Natural killer cell (primary cell): Measurements from ENCODE around the gene TVP23C. TPM values are rescaled to one million over a fixed set of nuclear protein-coding genes. Genes with fewer than 3 reads are reported as not detected.

ENCODE experiments used
- ATAC-seq, 3 donors: fragments of 150-1000 bp in 2 of 3; fragments of 200-7000 bp in 1 of 3; cut with Tn5 transposase; 1 replicate in 1 of 3; 2 replicates in 2 of 3; pipeline ENCODE4 v1.10.0; 2021; ENCODE audit warnings: mild to moderate bottlenecking in 2 of 3, moderate library complexity in 2 of 3
- DNase-seq, 2 donors: peaks; one replicate each; pipeline versions ENCODE4 v3.0.0 to v3.0.0-alpha.2; 2013 to 2021; ENCODE audit warnings: mixed read lengths in 1 of 2
- H3K27ac ChIP-seq: one replicate; pipeline ENCODE4 v1.5.1; 2013; ENCODE audit warnings: mild to moderate bottlenecking, low read length
- H3K27me3 ChIP-seq: one replicate; pipeline ENCODE4 v1.6.1; 2013; ENCODE audit warnings: low read length; ENCODE audit not compliant: control insufficient read depth, insufficient read depth
- H3K36me3 ChIP-seq: one replicate; pipeline ENCODE4 v1.6.1; 2013; ENCODE audit warnings: low read length; ENCODE audit not compliant: control insufficient read depth, insufficient read depth
- H3K4me1 ChIP-seq: one replicate; pipeline ENCODE4 v1.6.1; 2013; ENCODE audit warnings: low read length; ENCODE audit not compliant: control insufficient read depth, insufficient read depth
- H3K4me3 ChIP-seq: one replicate; pipeline ENCODE4 v1.5.1; 2013; ENCODE audit warnings: low read length
- H3K9me3 ChIP-seq: one replicate; pipeline ENCODE4 v1.6.1; 2013; ENCODE audit warnings: low read length; ENCODE audit not compliant: control insufficient read depth, insufficient read depth
- H3K27ac Mint-ChIP-seq, 2 donors: one replicate each; pipeline ENCODE4 v1.8.0; 2022; ENCODE audit warnings: mild to moderate bottlenecking in 2 of 2, mixed read lengths in 2 of 2, moderate library complexity in 1 of 2
- H3K27me3 Mint-ChIP-seq, 2 donors: one replicate each; pipeline ENCODE4 v1.8.0; 2022; ENCODE audit warnings: low read depth in 2 of 2, mixed read lengths in 2 of 2
- H3K36me3 Mint-ChIP-seq: one replicate; pipeline ENCODE4 v1.8.0; 2022; ENCODE audit warnings: mixed read lengths
- H3K4me1 Mint-ChIP-seq, 2 donors: one replicate each; pipeline ENCODE4 v1.8.0; 2022; ENCODE audit warnings: mixed read lengths in 2 of 2
- H3K4me3 Mint-ChIP-seq: one replicate; pipeline ENCODE4 v1.8.0; 2022; ENCODE audit warnings: mild to moderate bottlenecking, moderate library complexity, mixed read lengths
- H3K9me3 Mint-ChIP-seq, 2 donors: one replicate each; pipeline ENCODE4 v1.8.0; 2022; ENCODE audit warnings: mixed read lengths in 2 of 2
- WGBS: methylation state at CpG from one replicate; pipeline ENCODE4 v1.1.7; 2013; ENCODE audit warnings: missing lambda C conversion rate; ENCODE audit not compliant: insufficient coverage; 5-methylcytosine and 5-hydroxymethylcytosine counted together
- intact Hi-C: fragments of 100-400 bp; cut with micrococcal nuclease; formaldehyde crosslinking; loops from one replicate; pipeline ENCODE4 v1.14.2; 2022
- total RNA-seq, 4 donors: library from RNA; stranded (reverse); fragments of 120-200 nt in 1 of 4; gene quantifications; one replicate each; pipeline versions ENCODE4 v1.2.3 to v1.2.4, GENCODE V29; 2013 to 2022
- TF ChIP-seq, protein P1 (sequence below): fragments of 200-600 bp; IDR thresholded peaks from one replicate; pipeline ENCODE4 v1.8.0; 2022; ENCODE audit warnings: antibody characterized with exemption

Gene TVP23C
- total RNA-seq, 3 donors from 2014 or later (not counting 1 experiment from before 2014, with no cell fraction given): 28.2 to 45.4 (median 40.4) TPM

DNA sequence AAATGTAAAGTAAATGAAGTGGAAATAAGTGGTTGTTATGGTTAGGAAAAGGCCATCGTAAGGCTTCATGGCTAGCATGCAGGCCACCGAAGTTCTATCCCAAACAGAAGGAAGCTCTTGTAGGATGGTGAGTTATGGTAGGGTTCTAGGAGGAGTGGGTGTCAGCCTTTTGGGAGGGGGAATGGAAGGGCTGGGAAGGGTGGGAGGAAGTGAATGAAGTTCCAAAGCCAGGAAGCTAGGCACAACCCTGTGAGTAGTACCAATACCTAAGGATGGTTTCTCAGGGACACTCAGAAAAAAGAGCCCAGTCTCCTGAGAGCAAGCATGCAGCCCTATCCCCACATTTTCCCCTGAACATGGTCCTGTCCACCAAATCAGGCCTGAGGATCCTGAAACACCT is 59.6 kb downstream of the TVP23C start:
- intact Hi-C loops: loop anchor here (10.0 kb wide), 1 partner anchor 249 kb away; no protein-coding TSS in a partner anchor
- Mint-ChIP-seq H3K4me1 (peaks cover 7 to 13% of the 10 kb centered on the region in 2 donors), H3K27ac (no peak overlapping the region), H3K9me3 (no peaks in the 10 kb centered on the region), H3K36me3 (no peaks in the 10 kb centered on the region), H3K27me3 (no peaks in the 10 kb centered on the region), H3K4me3 (no peak overlapping the region)
- peaks cover 2% of the 10 kb centered on the region for H3K36me3 ChIP-seq
- H3K4me1 ChIP-seq: peaks cover 6% of the 10 kb centered on the region
- no peak for DNase-seq
- no peak overlapping the region for H3K4me3 ChIP-seq
- no peak overlapping the region for H3K27ac ChIP-seq
- H3K9me3 ChIP-seq: no peaks in the 10 kb centered on the region
- H3K27me3 ChIP-seq: no peaks in the 10 kb centered on the region
- 88% methylated on average over 2 of the region's 2 CpGs for WGBS
- TF ChIP-seq, protein P1, sequence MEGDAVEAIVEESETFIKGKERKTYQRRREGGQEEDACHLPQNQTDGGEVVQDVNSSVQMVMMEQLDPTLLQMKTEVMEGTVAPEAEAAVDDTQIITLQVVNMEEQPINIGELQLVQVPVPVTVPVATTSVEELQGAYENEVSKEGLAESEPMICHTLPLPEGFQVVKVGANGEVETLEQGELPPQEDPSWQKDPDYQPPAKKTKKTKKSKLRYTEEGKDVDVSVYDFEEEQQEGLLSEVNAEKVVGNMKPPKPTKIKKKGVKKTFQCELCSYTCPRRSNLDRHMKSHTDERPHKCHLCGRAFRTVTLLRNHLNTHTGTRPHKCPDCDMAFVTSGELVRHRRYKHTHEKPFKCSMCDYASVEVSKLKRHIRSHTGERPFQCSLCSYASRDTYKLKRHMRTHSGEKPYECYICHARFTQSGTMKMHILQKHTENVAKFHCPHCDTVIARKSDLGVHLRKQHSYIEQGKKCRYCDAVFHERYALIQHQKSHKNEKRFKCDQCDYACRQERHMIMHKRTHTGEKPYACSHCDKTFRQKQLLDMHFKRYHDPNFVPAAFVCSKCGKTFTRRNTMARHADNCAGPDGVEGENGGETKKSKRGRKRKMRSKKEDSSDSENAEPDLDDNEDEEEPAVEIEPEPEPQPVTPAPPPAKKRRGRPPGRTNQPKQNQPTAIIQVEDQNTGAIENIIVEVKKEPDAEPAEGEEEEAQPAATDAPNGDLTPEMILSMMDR: no peak
- ATAC-seq: no peak

DNA sequence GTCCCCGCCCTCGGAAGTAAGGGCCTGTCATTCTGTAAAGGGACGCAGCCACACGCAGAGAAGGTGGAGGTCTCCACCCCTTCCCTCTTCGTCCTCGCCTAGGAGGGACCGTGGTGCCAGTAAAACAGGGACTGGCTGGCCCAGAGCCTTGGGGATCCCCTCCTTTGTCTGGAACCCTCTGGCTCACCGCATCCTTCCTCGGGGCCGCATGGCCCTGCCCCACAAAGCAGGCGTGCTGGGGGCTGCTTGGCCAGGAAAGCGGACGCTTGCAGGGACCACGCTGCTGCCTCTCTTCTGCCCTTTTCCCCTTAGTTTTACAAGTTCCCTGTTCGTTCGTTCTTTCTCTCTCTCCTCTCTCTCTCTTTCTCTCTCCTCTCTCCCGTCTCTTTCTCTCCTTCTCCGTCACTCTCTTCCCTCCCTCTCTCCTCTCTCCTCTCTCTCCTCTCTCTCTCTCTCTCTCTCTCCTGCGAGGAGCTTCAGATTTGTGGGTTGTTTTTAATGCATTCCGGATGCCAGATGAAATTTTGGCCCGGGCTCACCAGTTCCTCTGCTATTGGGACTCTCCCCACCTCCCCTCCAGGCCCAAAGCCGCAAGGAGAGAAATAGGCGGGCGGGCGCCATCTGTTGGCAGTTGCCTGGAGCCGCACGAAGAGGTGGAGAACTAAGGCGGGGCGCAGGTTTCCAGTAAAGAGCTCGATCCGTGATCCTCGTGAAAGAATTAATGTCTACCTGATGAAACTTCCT is 60.7 kb downstream of the TVP23C start:
- H3K36me3 ChIP-seq: peaks cover 2% of the 10 kb centered on the region
- no peaks in the 10 kb centered on the region for H3K36me3 Mint-ChIP-seq
- H3K27me3 ChIP-seq: no peaks in the 10 kb centered on the region
- ATAC-seq (peak; percentile 73 to 92 (median 75)), DNase-seq (peak; percentile 46 to 71)
- peaks cover 6% of the 10 kb centered on the region for H3K4me1 ChIP-seq
- H3K9me3 Mint-ChIP-seq: no peaks in the 10 kb centered on the region
- H3K27ac ChIP-seq: no peak overlapping the region
- H3K4me1 Mint-ChIP-seq: peaks cover 7 to 13% of the 10 kb centered on the region in 2 donors
- peak overlapping the region in 1 of 2 donors; percentile 41 for H3K27ac Mint-ChIP-seq
- H3K4me3 Mint-ChIP-seq: peak overlapping the region; percentile 71
- TF ChIP-seq, protein P1: peak; percentile 68
- no peak overlapping the region for H3K4me3 ChIP-seq
- H3K9me3 ChIP-seq: no peaks in the 10 kb centered on the region
- no peaks in the 10 kb centered on the region for H3K27me3 Mint-ChIP-seq
- 39% methylated on average over 32 of the region's 32 CpGs for WGBS
- intact Hi-C loops: loop anchor here (10.0 kb wide), 1 partner anchor 248 kb away; no protein-coding TSS in a partner anchor

DNA sequence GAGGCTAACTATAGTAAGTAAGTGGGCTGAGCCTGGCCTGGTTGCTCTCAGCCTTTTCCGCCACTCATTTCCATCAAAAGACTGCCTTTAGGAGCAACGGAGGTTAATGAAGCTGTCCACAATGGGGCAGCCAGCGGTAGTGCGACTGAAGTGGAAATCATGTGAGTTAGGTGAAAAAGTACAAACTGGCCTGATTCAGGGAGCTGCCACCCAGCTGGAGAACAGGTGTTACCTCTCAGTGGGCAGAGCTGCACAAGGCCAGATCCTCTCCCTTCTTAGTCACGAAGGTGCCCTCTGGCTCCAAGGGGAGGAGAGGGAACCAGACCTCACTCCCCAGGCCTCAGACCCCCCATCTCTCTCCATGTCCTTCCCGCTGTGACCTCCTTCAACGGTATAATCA is 61.5 kb downstream of the TVP23C start:
- Histone ChIP-seq H3K4me3 (no peak overlapping the region), H3K4me1 (peaks cover 6% of the 10 kb centered on the region), H3K36me3 (peaks cover 2% of the 10 kb centered on the region), H3K27ac (no peak overlapping the region), H3K27me3 (no peaks in the 10 kb centered on the region), H3K9me3 (no peaks in the 10 kb centered on the region)
- H3K4me3 Mint-ChIP-seq: no peak overlapping the region
- H3K36me3 Mint-ChIP-seq: no peaks in the 10 kb centered on the region
- TF ChIP-seq, protein P1: no peak
- H3K27ac Mint-ChIP-seq: no peak overlapping the region
- peaks cover 7 to 13% of the 10 kb centered on the region in 2 donors for H3K4me1 Mint-ChIP-seq
- H3K9me3 Mint-ChIP-seq: no peaks in the 10 kb centered on the region
- ATAC-seq (no peak), DNase-seq (no peak)
- WGBS: 97% methylated on average over 5 of the region's 7 CpGs
- intact Hi-C loops: loop anchor here (10.0 kb wide), 1 partner anchor 247 kb away; no protein-coding TSS in a partner anchor
- H3K27me3 Mint-ChIP-seq: no peaks in the 10 kb centered on the region
